IPS DF 4.7 (cell line): ENCODE data around the gene MEIKIN.

Experiments
- DNase-seq: peaks from one replicate; pipeline ENCODE4 v3.0.0-alpha.2; 2013; ENCODE audit warnings: low spot score; ENCODE audit errors: extremely low read depth

MEIKIN gene, protein sequence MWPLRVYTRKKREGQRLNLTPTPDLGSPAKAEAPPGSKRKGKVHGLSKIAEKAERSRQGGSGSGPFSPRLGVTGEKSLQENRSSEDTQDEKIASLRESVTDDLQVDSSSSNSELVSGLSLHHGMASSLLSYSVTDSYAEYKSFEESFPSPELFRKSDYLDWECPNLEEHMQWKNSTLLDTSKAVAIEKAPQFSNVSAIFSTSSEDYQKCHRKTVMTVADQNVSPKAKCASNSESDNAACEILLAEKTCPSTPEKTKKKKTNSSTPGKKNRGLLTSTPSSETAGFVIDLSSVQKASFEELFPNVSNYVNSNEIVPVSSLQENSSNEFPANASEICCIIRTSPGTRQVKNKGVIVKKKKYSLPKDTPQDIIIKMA

DNA sequence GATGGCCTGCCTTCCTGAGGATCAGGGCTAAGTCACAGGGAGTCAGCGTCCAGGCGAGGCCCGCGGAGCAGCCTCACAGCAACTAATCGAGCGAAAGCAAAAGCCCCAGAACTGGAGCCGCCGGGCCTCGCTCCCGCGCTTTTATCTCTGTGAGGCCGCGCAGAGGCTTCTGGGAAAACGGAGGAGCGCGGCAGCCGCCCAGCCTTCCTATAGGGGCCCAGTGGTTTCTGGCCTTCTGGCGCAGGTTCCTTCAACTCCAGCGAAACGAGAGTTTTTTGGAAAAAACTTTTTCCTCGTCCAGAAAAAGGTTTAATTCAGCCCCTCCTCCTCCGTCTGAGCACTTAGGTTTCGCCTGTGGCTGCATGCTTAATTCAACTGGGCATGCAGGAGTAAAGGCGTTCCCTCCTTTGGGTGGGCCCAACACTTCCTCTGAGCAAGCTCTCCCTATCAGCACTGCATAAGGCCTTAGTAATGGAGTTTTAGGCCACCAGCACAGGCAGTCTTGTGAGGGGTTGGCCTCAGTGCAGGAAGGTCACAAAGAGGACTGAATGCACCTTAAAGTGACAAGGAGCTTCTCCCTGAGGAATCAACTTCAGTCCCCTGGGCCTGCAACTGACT is at the start of gene MEIKIN:
TSS of gene MEIKIN (minus strand) at position 113 of the 618 bp plus-strand sequence. CDS start 158 bp downstream, outside the sequence.
- no peak for DNase-seq

DNA sequence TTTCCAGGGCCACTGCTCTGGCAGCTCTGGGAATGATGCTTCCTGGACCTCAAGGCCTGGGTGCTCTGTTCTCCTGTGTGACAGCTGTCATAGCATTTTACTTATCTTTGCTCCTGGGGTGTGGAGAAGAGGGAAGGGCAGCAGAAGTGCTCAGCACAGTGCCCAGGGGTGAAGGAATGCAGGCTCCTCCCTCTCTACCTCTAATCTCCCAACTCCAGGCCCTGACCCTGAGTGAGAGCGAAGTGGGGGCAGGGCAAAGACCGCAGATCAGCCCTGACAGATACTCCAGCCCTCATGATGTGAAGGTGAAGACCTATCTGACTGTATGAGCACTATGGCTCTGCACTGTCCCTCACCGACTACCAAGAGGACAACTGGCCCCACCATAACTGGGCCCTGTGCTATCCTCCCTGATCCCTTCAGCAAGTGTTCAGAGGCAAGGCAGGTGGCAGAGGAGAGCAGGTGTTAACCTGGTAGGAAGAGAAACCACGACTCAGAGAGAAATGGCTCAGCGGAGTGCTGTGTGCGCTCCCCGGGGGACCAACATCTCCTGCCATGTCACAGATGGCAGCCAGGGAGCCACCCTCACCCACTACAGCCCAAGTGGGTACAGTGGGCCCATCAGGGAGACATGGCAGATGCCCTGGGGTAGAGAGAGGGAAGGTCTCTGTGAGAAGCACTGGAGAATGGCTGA is 49.2 kb upstream of the MEIKIN start:
- DNase-seq, result no peak

DNA sequence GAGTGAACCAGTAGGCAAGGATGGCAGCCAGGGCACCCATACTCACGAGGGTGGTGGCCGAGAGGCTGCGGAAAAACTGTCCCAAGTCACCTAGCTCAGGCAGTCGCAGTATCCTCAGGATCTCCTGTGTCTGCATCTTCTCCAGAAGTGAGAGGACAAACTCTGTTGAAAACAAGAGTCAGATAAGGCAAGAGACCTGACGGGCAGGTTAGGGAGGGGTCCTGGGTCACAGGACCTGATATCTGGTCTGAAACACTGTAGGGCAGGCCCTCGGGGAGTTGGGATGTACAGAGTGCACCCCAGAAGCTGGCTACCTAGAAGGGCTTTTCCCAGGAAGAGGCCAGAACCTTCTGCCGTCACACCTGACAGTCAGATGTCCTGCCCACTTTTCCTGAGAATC is 48.6 kb upstream of the MEIKIN start:
- DNase-seq, result no peak

DNA sequence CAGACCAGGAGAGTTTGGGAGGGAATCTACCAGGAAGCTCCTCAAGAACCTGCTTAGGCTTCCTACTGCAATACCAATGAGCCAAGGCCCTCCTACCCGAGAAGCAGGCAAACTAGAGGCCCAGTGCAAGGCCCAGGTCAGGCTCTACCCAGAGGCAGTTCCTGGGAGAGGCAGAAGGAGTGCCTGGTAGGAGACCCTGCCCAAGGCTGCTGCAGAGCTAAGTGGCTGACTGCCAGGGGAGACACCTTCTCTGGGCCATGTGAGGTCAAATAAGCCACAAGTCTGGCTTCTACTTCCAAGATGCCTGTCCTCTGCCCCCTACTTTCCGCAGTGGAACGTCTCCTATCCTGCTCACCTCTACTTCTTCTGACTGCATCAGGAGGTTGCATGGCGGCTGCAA is 48.2 kb upstream of the MEIKIN start:
- no peak for DNase-seq

DNA sequence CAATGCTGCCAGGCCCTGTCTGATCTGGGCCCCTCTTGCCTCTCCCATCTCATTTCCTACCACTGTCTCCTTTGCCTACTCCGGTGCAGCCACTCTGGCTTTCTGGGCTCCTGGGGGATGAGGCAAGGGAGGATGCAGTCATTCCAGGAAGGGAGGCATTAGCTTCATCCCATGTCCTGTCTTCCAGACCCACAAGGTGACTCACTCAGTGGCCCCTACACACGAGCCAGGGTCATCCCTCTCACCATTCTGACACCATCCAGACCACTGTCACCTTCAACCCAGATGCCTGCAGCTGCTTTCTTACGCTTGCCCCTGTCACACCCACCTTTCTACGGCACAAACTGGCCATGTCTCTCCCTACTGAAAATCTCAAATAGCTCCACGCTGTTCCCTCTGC is 46.9 kb upstream of the MEIKIN start:
- no peak for DNase-seq

DNA sequence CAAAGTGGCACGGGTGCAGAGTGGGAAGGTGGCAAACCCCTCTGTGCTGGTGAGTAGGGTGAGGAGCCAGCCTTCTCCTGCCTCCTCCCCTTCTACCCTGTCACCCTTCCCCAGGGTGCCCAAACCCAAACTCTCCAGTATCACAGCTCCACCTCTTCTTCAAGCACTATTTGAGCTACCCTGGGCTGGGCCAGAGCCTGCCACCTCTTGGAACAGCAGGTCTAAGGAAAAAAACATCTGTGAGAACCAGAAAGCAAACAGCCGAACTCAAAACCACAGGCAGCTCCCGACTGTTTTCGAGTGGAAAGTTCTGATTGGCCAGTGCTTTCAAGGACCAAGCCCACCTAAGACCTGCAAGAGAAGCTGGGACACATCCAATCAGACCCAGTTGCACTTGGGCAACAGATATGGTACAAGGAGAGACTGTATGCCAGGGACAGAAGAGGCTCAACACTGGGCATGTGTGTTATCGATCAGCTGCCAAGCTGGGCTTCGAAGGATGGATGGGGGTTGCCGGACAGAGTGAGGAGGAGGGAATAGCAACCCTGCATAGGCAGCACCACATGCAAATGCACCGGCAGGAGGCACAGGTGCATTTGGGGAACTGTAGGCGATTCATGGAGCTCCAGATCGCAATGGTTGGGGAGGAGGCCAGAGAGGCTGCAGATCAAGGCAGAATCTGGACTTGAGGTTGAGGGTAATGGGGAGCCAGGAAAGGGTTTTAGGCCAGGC is 46.3 kb upstream of the MEIKIN start:
- no peak for DNase-seq

DNA sequence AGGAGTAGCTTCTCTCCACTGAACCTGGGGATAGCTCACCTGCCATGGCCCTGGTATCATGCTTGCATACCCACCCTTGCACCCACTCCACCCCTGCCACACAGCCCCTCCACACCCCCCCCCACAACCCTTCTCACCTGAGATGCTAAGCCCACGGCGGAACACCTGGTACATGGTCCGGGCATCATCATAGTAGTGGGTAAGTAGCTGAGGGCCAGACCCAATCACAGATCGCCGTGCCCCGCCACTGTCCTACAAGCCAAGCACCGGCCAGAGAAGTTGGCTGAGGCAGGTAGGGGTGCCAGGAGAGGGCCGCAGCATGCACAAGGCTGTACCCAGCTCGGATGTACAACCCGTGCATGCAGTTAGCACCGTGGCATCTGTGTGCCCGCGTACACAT is 45.3 kb upstream of the MEIKIN start:
- no peak for DNase-seq

DNA sequence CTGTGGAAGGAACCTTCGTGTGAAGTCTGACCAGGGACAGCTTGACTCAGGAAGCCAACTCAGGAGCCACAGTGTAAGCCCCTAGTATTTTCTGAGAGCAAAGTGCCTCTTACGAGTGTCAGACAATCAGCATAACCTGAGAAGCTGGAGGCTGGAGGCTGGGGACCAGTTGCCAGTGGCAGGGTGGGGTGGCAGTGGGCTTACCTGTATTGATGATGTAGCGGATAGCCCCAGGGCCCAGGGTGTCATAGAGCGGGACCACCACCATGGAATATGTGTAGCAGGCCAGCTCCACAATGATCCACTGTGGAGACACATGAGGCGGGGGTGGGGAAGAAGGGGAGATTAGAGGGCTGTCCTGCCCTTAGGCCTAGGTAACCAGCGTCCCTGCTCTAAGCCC is 43.1 kb upstream of the MEIKIN start:
- DNase-seq, result no peak

DNA sequence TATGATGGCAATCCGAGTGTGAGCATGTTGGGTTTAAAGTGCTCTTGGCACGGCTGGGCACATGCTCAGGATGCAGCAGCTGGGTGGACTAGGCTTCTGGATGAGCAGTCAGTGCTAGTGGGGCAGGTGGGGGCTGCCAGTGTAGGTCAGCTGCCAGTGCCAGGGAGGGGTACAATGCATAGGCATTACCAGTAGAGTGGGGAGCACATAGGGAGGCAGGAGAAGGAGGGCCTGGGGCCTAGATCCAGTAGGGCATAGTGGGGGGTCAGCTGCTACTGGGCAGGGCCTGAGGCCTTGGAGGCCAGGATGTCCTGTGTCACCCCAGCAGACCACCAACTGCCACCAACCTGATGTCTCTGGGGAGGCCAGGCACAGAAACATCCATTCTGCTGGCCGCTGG is 41.8 kb upstream of the MEIKIN start:
- no peak for DNase-seq

DNA sequence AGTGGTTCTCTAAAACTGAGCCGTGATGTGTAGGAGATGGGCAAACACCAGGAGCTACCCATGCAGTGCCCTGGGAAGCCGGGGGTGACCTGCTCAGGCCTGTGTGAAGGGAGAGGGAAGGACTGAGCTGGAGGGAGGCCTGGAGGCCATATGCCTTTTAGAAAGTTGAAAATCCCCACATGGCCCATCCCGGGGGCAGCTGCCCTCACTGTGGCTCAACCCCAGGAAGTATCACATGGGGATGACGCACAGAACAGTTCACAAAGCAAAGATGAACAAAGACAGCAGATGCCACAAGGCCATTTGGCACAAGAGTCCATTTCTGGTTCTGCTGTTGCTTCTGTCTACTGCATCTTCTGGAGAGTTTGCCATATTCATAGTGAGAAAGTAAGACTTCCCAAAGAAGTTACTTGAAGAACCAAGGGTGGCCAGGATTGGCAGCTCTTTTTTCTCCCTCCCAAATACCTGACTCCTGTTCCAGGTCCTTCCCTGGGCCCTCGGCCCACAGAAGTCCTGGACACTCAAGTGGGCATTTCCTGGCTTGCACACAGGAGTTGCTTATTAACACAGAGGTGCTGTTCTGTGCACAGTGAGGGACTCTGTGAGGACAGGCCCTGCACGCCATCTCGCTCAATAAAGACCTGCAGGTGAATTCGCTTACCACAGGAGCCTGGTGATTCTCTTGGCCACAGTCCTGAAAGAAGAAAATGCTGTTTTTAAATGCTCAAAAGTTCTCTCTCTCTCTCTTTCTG is 40.9 kb upstream of the MEIKIN start:
- no peak for DNase-seq

DNA sequence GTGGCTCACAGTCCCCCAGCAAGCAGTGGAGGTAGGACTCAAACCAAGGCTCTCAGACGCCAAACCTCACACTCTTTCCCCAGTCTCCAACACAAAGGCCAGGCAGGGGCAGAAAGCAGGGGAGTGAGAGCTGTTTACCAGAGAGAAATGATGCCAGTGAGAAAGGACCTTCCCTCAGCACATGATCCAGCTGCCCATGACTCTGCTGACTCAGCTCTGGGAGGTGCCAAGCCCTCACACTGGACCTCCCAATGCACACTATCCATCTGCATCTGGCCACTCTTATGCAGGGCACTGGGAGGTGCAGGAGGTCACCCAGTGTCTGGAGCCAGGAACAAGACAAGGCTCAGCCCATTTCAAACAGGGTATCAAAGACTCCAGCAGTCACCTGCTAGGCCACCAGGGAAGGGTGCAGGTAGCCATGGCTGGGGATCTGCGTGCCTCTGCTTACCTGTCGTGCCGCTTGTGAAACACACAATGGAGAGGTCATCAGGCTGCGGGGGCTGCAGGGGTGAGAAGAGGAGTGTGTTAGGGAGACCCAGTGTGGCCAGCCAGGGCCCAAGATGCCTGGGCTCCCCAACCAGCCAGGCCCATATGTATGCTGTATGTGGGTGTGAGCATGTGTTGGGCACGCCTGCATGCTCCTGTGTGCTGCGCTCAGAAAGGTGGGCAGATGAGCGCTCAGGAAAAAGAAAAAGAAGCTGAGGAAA is 39.6 kb upstream of the MEIKIN start:
- DNase-seq, result no peak

DNA sequence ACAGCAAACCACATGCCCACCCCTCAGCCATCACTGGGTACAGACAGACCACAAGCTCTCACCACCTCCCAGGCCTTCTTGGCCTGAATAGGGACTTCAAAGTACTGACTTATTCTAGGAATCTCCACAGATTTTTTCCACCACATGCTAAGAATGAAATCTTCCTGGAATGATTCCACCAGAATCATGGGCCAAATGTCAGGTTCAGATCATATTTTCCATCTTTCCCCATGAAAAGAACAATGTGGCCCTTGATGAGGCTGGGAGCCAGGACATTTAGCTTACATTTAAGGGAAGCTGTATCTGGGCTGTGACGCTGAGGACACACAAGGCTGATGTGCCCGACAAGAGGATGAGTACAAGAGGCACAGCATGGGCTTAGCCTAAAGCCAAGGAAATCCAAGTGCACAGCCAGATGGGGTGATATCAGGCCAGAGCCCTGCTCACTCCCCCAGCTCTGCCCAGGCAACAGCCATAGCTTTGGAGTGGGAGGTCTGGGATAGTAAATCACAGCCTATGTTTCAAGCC is 37.8 kb upstream of the MEIKIN start:
- no peak for DNase-seq

DNA sequence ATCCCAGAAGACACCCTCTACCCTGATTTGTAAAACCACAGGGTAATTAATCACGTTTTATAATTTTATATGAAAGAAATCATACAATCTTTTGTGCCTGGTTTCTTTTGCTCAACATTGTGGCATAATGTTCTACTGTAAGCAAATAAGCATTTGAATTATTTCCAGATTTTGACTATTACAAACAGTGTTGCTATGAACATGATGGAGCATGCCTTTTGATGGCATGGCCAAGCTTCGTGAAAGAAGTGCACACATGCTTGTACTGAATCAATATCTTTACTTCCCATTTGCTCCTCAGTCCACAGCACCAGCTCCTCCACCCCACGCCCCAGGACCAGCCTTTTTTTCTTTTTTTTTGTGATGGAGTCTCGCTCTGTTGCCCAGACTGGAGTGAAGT is 36.1 kb upstream of the MEIKIN start:
- DNase-seq, result no peak

DNA sequence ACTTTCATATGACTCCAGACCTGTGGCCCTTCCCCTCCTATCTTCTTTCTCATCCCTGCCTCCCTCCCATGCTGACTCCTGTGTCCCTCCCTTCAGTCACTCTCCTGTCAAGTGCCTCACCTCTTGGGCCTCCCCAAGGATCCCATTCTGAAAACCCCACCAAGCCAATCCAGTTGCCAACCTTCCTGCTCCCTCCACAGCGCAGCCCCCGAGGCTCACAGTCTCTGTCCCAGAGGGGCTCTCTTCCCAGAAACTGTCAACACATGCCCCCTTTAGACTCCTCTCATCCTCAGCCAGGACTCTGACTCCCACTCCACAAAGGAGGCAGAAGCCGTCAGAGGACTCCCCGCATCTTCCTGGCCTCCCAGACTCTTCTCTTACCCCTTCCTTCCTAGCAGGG is 35.2 kb upstream of the MEIKIN start:
- no peak for DNase-seq

DNA sequence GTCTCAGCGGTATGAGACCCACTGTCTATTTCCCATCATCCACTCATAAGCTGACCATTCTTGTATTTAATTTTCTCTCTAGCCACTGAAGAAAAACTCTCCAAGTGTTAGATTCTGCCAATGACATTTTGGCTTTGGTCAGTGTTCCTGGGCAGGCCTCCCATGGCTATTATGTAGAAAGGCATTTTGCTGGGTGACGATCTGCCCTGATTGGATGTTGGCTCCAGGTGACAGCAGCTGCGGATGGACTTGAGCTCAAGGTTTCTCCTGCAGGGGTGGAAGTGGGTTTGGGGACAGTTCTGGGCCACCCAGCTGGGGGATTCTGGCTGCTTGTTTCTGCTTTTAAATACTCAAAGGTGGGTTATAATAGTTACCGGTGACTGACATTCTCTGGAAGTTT is 34.4 kb upstream of the MEIKIN start:
- DNase-seq, result no peak

DNA sequence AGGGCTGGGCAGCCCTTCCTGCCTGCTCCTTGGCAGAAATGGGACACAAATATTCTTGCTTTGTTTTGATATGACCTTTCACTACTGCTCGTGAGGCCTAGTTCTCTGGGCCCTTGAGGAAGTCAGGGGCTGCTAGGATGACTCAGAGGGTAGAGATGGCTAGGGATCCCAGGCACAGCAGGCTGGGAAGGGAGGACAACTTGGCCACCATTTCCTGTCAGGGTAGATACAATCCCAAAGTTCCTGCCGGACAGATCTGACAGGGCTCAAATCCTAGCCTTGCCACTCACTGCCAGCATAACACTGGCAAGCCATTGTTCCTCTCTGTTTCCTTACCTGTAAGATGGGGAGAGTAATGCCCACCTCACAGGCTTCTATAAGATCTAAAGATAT is 31.7 kb upstream of the MEIKIN start:
- DNase-seq, result no peak

DNA sequence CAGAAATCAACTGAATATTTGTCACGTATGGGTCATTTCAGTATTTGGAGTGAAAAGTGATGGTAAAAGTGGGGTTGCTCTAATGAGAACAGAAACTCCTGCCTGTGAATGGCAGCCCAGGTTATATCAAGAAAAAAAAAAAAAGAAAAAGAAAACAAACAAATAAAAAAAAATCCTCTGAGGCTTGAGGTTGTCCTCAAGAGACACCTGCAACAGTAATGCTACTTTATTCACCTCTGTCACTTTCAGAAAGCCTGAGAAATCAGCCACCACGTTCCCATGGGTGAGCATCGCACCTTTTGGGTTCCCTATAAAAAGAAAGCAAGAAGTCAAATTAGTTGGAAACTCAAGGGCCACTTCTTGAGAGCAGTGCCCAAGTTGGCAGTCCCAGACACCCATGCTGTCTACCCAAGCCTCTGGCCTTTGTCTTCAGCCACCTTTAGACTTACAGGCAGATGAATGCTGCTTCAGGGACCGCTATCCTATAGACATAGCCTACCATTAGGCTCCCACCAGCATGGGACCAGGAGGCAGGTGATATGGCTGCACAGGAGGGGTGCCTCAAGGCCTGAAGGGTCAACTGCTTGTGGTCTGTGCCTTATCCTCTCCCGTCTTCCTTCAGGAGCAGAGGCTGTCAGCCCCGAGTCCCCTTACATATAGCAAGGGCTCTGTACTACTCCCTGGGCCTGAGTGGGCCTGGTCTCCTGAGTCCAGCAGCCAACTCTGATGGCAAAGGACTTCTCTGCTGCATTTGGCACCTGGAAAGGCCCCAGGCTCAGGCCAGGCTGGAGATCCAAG is 31.1 kb upstream of the MEIKIN start:
- DNase-seq, result no peak

DNA sequence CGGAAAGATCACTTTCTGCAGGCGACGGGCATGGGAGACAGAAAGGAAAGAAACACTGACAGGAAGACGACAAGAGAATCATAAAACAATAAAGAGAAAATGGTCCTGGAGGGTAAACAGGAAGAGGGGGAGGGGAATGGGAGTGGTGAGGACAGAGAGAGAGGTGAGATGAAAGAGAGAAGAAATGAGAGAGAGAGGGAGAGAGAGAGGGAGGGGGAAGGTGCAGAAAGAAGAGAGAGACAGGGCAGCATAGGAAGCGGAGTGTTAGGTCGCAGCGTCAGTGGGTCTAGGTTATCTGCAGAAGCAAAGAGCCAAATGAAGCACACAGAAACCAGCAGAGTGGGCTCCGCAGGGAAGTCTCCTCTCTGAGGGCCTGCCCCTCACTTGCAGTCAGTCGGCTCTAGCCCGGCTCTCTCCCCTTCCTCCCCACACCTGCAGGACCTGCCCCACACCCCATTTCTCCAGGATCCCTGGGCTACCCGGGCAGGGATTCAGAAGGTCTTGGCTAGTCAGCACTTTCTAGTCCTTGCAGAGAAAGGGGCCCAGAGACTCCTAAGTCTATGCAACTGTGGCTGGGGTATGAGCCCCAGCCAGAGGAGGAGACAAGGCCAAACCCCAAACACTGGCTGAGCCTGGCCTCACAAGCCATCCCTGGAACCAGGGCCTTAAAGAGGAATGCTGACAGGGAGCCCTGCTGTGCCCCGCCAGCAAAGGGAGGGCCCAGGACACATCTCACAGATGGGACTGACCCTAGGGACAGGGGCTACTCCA is 29.7 kb upstream of the MEIKIN start:
- DNase-seq, result no peak

DNA sequence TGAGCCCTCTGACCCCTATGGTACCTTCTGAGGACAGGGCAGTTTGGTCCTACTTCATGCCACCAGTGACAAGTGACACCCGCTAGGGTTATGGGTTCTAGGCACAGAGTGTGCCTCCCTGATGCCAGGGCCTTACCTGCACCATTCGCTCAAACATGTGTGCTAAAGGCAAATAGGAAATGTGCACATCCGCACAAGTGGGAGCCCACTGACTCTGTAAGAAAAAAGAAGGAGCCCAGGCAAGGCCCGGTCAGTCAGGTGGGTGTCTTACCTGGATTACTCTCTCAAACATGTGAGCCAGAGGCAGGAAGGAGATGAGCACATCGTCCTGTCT is 29.1 kb upstream of the MEIKIN start:
- no peak for DNase-seq
